PC-9 (cell line): ENCODE measurements around the gene PCED1A.

ENCODE experiments used
- CTCF ChIP-seq: fragments of 200-600 bp; sonication (generic); conservative IDR thresholded peaks from 2 replicates; pipeline ENCODE4 v1.6.1; 2017; ENCODE audit warnings: mixed run types, antibody characterized with exemption, mild to moderate bottlenecking, moderate library complexity
- EZH2 ChIP-seq: fragments of 200-600 bp; sonication (generic); IDR thresholded peaks from 2 replicates; pipeline ENCODE4 v1.8.0; 2017; ENCODE audit warnings: antibody characterized with exemption, low read depth

- no peak for TF ChIP-seq CTCF
- TF ChIP-seq EZH2 = no peak
These were observed 38.1 kb upstream of the PCED1A start for GRCh38 chr20:2878515-2878914.
